GM19351 (cell line): ENCODE measurements around the gene CCSER1.
"Not testable (repeated sequence)": the region's sequence is repeated elsewhere in the genome, so short reads cannot be mapped to it uniquely, and the experiment has no call there.

Experiments
- ATAC-seq: cut with Tn5 transposase; IDR thresholded peaks from one replicate; pipeline ENCODE4 v1.9.1; 2021; ENCODE audit warnings: mild to moderate bottlenecking, moderate library complexity; ENCODE audit not compliant: unreplicated experiment

The CCSER1 gene

GRCh38 chr4:91108751-91109150 is 981.6 kb downstream of the CCSER1 start:
- ATAC-seq, result no peak

- ATAC-seq, result no peak
Observed at GRCh38 chr4:91111556-91111955, 984.4 kb downstream of the CCSER1 start.

- ATAC-seq, result peak; percentile 46
Observed at GRCh38 chr4:91113130-91113706, 986.0 kb downstream of the CCSER1 start.

- no peak for ATAC-seq
Observed at GRCh38 chr4:91114386-91114785, 987.2 kb downstream of the CCSER1 start.

GRCh38 chr4:91116861-91117260 is 989.7 kb downstream of the CCSER1 start:
- ATAC-seq, result no peak

- ATAC-seq, result peak; percentile 69
Observed at GRCh38 chr4:91118597-91118996, 991.4 kb downstream of the CCSER1 start.

GRCh38 chr4:91123742-91124141 is 996.5 kb downstream of the CCSER1 start:
- ATAC-seq, result no peak

- ATAC-seq, result no peak
Observed at GRCh38 chr4:91127192-91127591, 1000.0 kb downstream of the CCSER1 start.

- no peak for ATAC-seq
Observed at GRCh38 chr4:91127831-91128230, 1000.6 kb downstream of the CCSER1 start.

GRCh38 chr4:91128519-91128918 is 1001.3 kb downstream of the CCSER1 start:
- ATAC-seq, result no peak

- ATAC-seq, result no peak
Observed at GRCh38 chr4:91147067-91147466, 1019.9 kb downstream of the CCSER1 start.

GRCh38 chr4:91154041-91154440 is 1026.8 kb downstream of the CCSER1 start:
- ATAC-seq, result not testable (repeated sequence)

GRCh38 chr4:91167864-91168653 is 1040.9 kb downstream of the CCSER1 start:
- not testable (repeated sequence) for ATAC-seq

- ATAC-seq, result no peak
Observed at GRCh38 chr4:91170768-91171167, 1043.6 kb downstream of the CCSER1 start.

GRCh38 chr4:91171217-91171616 is 1044.0 kb downstream of the CCSER1 start:
- no peak for ATAC-seq

GRCh38 chr4:91185061-91185460 is 1057.9 kb downstream of the CCSER1 start:
- not testable (repeated sequence) for ATAC-seq

- no peak for ATAC-seq
Observed at GRCh38 chr4:91198951-91199350, 1071.8 kb downstream of the CCSER1 start.

- ATAC-seq, result no peak
Observed at GRCh38 chr4:91207535-91207934, 1080.3 kb downstream of the CCSER1 start.

GRCh38 chr4:91212211-91212610 is 1085.0 kb downstream of the CCSER1 start:
- no peak for ATAC-seq

GRCh38 chr4:91217831-91218403 is 1090.7 kb downstream of the CCSER1 start:
- ATAC-seq, result not testable (repeated sequence)

- ATAC-seq, result no peak
Observed at GRCh38 chr4:91220315-91220714, 1093.1 kb downstream of the CCSER1 start.

GRCh38 chr4:91222014-91222413 is 1094.8 kb downstream of the CCSER1 start:
- ATAC-seq, result no peak
